Activated naive CD8-positive, alpha-beta T cell (primary cell): Measurements from ENCODE around the gene ALOX5.

Source experiments
- H3K27ac Mint-ChIP-seq: one replicate; pipeline ENCODE4 v1.8.0; 2021; ENCODE audit warnings: mixed read lengths
- H3K27me3 Mint-ChIP-seq: one replicate; pipeline ENCODE4 v1.8.0; 2021; ENCODE audit warnings: mixed read lengths
- H3K36me3 Mint-ChIP-seq: one replicate; pipeline ENCODE4 v1.8.0; 2021; ENCODE audit warnings: mixed read lengths
- H3K4me1 Mint-ChIP-seq: one replicate; pipeline ENCODE4 v1.8.0; 2021; ENCODE audit warnings: low read depth, mixed read lengths
- H3K4me3 Mint-ChIP-seq: one replicate; pipeline ENCODE4 v1.8.0; 2021; ENCODE audit warnings: mild to moderate bottlenecking, mixed read lengths
- H3K9me3 Mint-ChIP-seq: one replicate; pipeline ENCODE4 v1.8.0; 2021; ENCODE audit warnings: low read depth, mixed read lengths

The ALOX5 gene

DNA sequence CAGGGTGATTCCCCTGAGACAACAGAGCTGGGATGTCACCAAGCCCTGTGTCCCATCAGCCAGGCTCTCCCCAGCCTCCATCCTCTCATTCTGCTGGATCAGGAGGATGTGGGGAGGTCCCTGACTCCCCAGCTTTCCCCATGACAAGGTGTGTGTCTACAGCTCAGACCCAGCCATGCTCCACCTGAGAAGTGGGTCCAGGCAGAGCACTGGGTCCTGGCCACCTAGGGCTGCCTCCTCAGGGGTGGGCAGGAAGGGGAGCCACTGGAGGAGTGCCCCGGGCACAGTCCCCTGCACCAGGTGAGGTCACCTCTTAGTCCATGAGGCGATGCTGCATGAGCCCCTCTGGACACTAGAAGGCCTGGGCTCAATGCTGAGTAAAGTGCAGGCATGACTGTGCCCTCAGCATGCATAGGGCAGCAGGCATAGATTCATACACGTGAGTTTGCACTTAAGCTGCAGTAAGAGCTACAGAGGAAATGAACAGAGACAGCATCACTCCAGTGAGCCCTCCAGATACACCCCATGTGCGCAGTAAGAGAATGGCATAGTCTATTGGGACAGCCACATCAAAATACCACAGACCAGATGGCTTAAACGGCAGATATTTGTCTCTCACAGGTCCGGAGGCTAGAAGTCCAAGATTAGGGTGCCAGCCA is 48.3 kb downstream of the ALOX5 start:
- no peaks in the 10 kb centered on the region for H3K9me3 Mint-ChIP-seq
- H3K27me3 Mint-ChIP-seq = no peaks in the 10 kb centered on the region
- peak overlapping the region; percentile 66 for H3K27ac Mint-ChIP-seq
- no peak overlapping the region for H3K4me3 Mint-ChIP-seq
- peaks cover 71% of the 10 kb centered on the region for H3K4me1 Mint-ChIP-seq
- no peaks in the 10 kb centered on the region for H3K36me3 Mint-ChIP-seq

- peaks cover 68% of the 10 kb centered on the region for H3K4me1 Mint-ChIP-seq
- H3K4me3 Mint-ChIP-seq = no peak overlapping the region
- H3K36me3 Mint-ChIP-seq = no peaks in the 10 kb centered on the region
- no peak overlapping the region for H3K27ac Mint-ChIP-seq
- no peaks in the 10 kb centered on the region for H3K27me3 Mint-ChIP-seq
- no peaks in the 10 kb centered on the region for H3K9me3 Mint-ChIP-seq
These were observed 49.0 kb downstream of the ALOX5 start for GRCh38 chr10:45422866-45423659.

GRCh38 chr10:45423976-45424499 is 50.0 kb downstream of the ALOX5 start:
- Mint-ChIP-seq H3K9me3 (no peaks in the 10 kb centered on the region), H3K36me3 (no peaks in the 10 kb centered on the region), H3K27ac (no peak overlapping the region), H3K4me1 (peaks cover 61% of the 10 kb centered on the region), H3K4me3 (no peak overlapping the region), H3K27me3 (no peaks in the 10 kb centered on the region)

- no peaks in the 10 kb centered on the region for H3K36me3 Mint-ChIP-seq
- H3K4me1 Mint-ChIP-seq = peaks cover 54% of the 10 kb centered on the region
- H3K9me3 Mint-ChIP-seq = no peaks in the 10 kb centered on the region
- no peaks in the 10 kb centered on the region for H3K27me3 Mint-ChIP-seq
- H3K27ac Mint-ChIP-seq = no peak overlapping the region
- no peak overlapping the region for H3K4me3 Mint-ChIP-seq
These were observed 50.8 kb downstream of the ALOX5 start for GRCh38 chr10:45424668-45425404.

DNA sequence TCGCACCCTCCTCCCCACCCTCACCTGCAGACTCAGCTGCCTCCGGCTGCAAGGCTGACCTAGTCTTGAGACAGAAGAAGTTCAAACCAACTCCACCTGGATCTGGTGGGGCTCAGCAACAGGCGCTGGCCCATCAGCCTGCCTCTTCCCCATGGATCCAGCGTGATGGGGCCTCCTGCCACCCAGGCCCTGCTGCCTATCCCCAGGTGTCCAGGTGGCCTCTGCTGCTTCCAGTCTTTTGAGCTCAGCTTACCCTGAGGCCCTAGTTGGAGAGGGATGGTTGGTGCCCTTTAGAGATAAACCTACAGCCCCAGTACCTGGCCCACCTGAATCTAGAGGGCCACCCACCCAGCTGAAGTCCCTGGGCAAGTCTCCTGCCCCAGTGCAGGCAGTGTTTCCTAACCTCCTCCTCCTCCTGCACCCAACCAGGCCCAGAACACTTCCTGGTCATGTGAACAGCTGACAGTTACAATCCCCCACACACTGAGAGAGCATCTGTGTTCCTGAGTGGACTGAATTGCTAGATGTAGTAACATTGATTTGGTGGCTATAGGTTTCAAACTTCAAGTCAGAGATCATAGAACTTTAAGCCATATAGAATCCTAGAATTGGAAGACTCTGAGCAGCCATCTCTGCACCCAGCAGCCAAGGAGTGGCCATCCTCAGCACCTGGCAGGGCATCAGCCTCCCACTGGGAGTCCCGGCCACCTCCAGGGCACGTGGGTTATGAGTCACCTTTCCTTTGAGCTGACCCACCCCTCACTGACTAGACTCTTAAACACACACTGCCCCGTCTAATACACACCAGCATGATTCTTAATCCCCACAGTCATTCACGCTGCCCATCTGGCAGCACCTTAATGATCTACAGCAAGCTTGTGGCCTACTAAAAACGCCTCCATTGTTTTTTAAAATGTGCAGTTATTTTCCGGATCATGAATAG is 51.9 kb downstream of the ALOX5 start:
- Mint-ChIP-seq H3K4me1 (peaks cover 43% of the 10 kb centered on the region), H3K27me3 (no peaks in the 10 kb centered on the region), H3K36me3 (no peaks in the 10 kb centered on the region), H3K4me3 (no peak overlapping the region), H3K9me3 (no peaks in the 10 kb centered on the region), H3K27ac (no peak overlapping the region)

- H3K27ac Mint-ChIP-seq = no peak overlapping the region
- no peaks in the 10 kb centered on the region for H3K9me3 Mint-ChIP-seq
- H3K4me1 Mint-ChIP-seq = peaks cover 29% of the 10 kb centered on the region
- no peaks in the 10 kb centered on the region for H3K27me3 Mint-ChIP-seq
- H3K36me3 Mint-ChIP-seq = no peaks in the 10 kb centered on the region
- no peak overlapping the region for H3K4me3 Mint-ChIP-seq
These were observed 53.4 kb downstream of the ALOX5 start for GRCh38 chr10:45427262-45427969.

DNA sequence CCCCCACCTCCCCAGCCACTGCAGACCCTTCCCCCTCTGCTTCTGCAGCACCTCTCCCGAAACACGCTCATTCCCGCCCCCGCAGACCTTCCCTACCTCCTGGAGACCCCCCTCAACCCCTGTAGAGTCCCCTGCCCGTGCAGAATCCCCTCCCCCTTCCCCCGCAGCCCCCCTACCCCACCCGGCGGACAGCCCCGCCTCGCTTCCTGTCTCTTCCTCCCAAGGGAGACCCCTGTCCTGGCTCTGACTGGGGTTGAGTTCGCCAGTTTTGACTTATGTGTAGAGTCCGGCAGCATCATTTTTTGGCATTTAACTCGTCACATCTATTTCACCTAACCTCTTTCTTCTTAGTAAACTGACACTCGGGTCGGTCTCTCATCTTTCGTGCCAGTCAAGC is 54.0 kb downstream of the ALOX5 start:
- no peaks in the 10 kb centered on the region for H3K36me3 Mint-ChIP-seq
- no peaks in the 10 kb centered on the region for H3K27me3 Mint-ChIP-seq
- no peak overlapping the region for H3K27ac Mint-ChIP-seq
- H3K4me3 Mint-ChIP-seq = no peak overlapping the region
- peaks cover 29% of the 10 kb centered on the region for H3K4me1 Mint-ChIP-seq
- H3K9me3 Mint-ChIP-seq = no peaks in the 10 kb centered on the region

DNA sequence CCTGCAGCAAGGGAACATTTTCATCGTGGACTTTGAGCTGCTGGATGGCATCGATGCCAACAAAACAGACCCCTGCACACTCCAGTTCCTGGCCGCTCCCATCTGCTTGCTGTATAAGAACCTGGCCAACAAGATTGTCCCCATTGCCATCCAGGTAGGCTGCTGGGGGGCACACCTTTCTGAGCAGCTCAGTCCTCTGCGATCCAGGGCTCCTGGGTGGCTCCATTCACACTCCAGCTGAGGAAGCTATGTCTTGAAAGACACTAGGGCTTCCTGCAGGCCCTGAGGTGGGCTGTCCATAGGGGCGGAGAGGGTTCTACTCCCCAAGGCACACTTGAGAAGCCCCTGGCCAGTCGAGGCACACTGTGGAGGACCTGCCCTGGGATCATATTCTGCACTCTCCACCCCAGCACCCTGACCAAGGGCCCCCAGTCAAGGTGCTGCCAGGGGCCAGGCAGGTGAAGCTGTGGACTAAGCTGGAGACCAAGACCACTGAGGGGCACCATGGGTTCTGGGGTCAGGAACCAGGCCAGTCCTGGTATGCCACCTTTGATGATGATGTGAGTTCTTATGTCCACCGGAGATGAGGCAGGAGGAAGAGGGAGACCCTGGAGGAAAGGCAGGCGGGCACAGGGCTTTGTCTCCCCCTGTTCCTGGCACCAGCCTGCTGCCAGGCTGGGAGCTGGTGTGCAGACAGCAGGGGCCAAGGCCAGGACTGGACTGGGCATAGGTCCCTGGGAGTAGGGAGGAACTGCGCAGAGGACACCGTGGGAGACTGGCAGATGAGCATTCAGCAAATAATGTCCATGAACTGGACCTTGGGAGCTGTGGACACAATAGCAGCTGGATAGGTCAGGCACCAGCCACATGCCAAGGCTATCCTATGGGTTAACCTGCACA is 54.8 kb downstream of the ALOX5 start:
- peaks cover 30% of the 10 kb centered on the region for H3K4me1 Mint-ChIP-seq
- H3K36me3 Mint-ChIP-seq = no peaks in the 10 kb centered on the region
- no peak overlapping the region for H3K4me3 Mint-ChIP-seq
- H3K27me3 Mint-ChIP-seq = no peaks in the 10 kb centered on the region
- H3K27ac Mint-ChIP-seq = no peak overlapping the region
- H3K9me3 Mint-ChIP-seq = no peaks in the 10 kb centered on the region

DNA sequence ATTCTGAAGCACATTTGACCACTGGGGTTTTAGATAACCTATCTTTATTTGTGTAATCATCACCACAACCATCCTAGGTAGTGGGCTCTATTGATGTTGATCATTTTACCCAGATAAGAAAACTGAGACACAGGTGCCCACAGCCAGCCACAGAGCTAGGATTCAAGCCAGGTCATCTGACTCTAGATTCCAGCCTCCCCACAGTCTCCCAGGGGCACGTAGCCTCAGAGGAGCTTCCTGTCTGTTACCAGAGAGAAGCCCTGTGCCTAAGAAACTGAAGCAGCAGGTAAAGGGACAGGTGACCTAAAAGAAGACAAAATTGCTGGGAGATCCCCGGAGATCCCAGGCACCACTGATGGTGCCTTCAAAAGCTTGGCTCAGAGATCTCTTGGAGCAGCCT is 55.8 kb downstream of the ALOX5 start:
- Mint-ChIP-seq H3K4me1 (peaks cover 35% of the 10 kb centered on the region), H3K27ac (no peak overlapping the region), H3K4me3 (no peak overlapping the region), H3K9me3 (no peaks in the 10 kb centered on the region), H3K36me3 (no peaks in the 10 kb centered on the region), H3K27me3 (no peaks in the 10 kb centered on the region)

- H3K27me3 Mint-ChIP-seq = no peaks in the 10 kb centered on the region
- H3K36me3 Mint-ChIP-seq = no peaks in the 10 kb centered on the region
- H3K9me3 Mint-ChIP-seq = no peaks in the 10 kb centered on the region
- peaks cover 29% of the 10 kb centered on the region for H3K4me1 Mint-ChIP-seq
- no peak overlapping the region for H3K27ac Mint-ChIP-seq
- no peak overlapping the region for H3K4me3 Mint-ChIP-seq
These were observed 58.1 kb downstream of the ALOX5 start for GRCh38 chr10:45432113-45432512.

DNA sequence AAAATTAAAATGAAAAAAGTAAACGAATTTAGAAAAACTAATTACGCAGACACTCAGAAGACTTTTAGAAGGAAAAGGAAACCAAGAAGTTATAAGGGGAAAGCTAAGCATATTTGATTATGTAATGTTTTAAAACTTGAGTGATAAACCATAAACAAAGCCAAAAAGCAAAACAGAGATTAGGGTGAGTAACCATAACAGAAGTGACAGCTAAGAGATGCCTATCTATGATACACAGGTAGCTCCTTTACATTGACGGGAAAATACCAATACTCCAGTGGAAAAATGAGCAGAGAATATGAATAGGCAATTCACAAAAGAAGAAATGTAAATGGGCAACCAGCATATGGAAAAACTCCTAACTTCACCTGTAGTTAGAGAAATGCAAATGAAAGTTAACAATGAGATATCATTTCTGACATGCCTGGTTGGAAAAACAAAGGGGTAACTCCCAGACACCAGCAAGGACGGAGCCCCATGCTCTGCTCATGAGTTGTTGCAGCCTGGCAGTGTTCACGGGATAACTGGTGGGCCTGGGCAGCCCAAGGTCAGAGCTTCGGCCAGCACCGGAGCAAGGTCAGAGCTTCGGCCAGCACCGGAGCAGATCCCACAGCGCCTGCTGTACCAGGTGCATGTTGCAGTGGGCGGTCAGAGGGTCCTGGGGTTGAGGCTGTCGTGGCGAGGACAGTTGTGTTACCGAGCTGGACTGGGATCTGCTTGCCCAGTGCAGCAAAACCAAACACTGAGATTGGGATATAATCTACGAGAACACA is 58.9 kb downstream of the ALOX5 start:
- Mint-ChIP-seq H3K4me1 (peaks cover 29% of the 10 kb centered on the region), H3K9me3 (no peaks in the 10 kb centered on the region), H3K36me3 (no peaks in the 10 kb centered on the region), H3K27ac (peak overlapping the region; percentile 81), H3K27me3 (no peaks in the 10 kb centered on the region), H3K4me3 (no peak overlapping the region)

DNA sequence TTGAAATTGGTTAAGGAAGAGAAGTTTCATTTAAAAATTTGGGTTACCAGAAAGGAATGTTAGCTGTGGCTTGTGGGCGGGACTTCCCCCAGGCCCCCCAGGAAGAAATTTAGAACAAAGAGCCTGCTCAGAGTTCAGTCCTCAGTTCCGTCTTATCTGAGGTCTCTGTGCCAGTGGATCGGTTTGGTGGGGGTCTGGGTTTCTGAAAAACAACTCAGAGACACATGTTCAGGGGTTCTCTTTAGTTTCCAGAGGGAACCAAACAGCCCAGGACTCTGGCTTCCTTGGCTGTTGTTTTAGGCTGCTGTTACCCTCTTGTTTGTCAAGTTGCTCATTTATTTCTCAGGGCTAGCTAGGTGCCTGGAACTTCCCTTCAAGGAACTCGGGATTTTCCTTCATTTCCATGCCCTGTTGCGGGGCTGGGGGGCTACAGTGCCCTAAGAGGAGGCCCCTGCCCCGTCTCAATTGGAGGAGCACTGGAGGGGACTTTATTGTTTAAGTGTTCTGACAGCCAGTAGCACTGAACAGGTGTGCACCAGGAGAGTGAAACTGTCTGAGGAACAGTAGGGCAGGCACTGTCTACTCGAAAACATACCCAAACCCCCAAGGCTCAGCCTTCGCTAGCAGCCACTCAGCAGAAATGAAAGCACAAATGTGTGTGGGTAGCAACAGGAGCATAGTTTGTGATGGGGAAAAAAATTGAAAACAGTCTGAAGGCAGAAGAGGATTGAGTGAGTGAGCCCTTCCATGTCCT is 59.9 kb downstream of the ALOX5 start:
- peak overlapping the region; percentile 44 for H3K4me3 Mint-ChIP-seq
- H3K36me3 Mint-ChIP-seq = no peaks in the 10 kb centered on the region
- H3K27ac Mint-ChIP-seq = peak overlapping the region; percentile 81
- no peaks in the 10 kb centered on the region for H3K27me3 Mint-ChIP-seq
- peaks cover 29% of the 10 kb centered on the region for H3K4me1 Mint-ChIP-seq
- H3K9me3 Mint-ChIP-seq = no peaks in the 10 kb centered on the region
